NCI-H82 (cell line): ENCODE measurements around the gene KCNJ11.

ENCODE experiments used
- DNase-seq: peaks from one replicate; lab custom pipeline; 2025; lab: John Stamatoyannopoulos, UW

The KCNJ11 gene

DNA sequence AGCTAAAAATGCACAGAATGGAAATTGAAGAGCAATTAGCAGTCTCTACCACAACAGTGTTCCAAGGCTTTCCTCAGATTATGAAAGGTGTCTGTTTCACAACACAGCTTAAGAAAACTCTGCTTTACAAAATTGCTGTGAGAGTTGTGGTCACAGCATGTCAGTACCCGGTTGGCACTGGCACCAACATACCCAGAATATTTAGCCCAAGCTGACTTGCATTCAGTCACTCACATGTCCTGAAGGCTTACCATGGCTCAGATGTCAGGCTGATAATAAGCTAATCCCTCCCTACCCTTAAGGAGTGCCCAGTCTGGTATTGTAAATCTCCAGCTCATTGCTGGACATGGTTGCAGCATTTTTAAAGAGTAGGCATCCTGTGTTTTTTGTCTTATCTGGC, 22.0 kb downstream of the KCNJ11 start:
- DNase-seq, result peak; percentile 24

DNA sequence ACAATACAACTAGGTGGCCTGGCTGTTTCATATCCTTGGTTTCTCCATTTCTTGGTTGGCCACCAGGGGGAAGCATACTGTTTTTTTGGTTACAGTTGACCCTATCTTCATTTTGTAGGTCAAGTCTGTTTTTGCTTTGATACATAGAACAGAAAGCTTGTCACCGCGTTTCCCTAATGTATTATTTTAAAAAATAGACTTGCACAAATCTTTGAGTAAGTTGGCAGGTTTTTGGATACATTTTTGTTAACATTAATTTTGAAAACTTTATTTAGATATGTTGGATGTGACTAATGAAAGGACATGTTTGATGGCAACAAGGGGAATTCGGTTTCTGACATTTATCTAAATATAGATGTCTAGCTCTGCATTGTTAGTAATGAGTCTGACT, 33.9 kb downstream of the KCNJ11 start:
- peak; percentile 79 for DNase-seq

DNA sequence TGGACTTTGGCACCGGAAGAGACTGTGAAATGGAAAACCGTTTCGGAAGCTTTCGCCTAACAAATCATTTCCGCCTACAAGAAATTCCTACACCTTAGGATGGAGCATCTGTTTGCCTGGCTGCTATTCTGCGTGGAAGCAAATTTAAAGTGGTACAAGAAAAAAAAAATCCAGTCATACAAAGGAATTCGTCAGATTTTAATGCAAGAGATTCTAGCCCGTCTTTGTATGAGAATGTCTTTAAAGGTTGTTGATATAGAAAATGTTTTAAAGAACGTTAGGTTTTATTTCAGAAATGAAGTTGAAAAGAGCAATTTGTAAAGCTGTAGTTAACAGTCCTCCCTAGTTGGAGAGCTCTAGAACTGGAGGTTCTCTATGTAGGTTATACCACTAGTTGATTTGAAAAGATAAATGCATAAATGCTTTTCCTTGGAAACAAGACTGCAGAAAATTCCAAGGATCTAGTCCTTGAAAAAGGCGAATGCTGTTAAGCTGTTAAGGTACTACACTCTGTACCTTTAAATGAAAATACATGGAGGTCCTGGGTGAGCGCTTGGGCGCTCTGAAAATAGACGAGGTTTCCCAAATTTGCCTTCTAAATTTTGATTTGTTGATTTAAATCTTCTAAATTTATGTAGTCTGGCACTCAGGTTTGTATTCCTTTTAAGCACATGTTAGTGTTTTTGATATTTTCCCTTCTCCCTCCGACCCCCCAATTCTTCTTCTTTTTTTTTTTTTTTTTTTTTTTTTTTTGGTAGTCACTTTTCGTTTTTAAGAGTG, 34.4 kb downstream of the KCNJ11 start:
- DNase-seq, result peak; percentile 26

DNA sequence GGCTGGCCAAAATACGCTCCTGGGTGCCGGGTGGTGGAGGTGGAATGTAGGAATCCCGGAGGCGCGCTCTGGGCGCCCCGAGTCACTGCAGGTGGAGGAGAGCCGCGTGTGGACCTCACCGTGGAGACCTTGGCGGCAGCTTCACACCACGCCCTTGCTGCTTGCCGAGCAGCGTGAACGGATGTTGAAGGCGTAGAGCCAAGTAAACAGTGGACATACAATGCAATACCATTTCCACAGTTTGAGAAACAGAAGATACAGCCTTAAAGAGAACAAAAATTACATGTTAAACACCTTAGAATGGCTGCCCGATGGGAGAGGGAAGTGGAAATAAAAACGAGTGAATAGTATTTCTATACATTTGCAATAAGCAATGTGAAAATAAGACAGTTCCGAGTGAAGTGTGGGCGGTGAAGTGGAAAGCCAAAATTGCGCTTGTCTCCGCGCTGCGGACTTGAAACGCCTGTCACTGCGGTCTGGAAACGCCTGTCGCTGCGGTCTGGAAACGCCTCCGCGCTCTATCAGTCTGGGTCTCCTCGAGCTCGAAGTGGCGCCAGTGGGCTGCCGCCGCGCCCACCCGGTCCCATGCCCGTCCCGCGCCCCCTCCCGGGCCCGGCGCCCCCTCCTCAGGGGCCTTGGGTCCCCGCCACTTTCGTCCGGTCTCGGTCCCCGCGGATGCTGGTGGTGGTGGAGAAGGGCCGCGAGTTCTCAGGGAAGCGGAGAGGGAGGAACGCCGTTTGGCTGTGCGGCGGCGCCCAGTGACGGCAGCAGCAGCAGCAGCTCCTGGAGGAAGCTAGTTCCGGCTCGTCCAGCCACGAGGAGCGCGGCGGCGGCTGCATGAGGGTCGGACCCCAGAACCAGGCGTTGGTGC, 35.3 kb downstream of the KCNJ11 start:
- DNase-seq, result peak; percentile 82

DNA sequence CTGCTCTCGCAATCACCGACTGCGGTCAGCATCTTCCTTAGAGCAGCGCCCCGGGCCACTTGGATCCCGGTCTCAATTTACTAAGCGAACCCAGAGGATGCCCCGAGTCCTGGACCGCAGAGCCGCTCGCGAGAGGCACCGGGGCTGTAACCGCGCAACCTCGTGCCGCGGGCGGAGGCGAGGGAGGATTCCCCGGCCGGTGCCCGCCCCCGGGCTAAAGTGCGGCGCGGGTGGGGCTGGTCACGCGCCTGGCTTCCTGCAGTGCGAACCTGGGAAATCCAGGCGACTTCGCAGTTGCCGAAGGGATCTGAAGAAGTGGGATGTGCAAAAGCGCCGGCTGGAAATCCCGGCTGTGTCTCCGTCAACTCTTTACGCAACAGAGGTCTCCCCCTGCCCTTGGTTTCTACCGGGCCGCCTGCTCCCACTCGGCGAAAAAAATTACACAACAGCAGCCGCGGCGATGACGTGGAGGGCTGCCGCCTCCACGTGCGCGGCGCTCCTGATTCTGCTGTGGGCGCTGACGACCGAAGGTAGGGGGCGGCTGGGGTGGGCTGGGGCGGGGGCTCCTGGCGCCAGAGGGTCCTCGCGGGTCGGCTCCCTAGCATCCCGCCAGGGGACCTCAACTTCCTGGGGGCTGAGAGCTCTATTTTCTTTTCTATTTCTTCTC, 36.8 kb downstream of the KCNJ11 start, which contains the start of gene NCR3LG1:
Gene NCR3LG1, plus strand, starts transcription at position 291 of the 667 bp plus-strand sequence. Its CDS starts 170 bp downstream, at position 461.
- peak; percentile 71 for DNase-seq

DNA sequence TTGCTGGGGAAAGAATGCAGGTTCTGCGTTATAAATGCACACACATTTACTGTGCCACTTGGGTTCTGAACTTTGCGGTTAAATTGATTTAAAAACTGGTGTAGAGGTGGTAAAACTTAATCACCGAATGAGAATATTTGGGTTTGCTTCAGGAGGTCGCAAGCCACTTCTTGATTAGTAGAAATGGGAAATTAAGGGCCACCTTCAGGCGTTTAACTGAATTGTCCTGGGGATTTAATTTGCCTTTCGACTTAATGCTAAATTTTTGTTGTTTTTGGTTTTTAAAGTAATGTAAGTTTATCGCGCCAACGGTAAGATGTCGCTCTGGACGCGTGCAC, 37.3 kb downstream of the KCNJ11 start:
- DNase-seq, result no peak

DNA sequence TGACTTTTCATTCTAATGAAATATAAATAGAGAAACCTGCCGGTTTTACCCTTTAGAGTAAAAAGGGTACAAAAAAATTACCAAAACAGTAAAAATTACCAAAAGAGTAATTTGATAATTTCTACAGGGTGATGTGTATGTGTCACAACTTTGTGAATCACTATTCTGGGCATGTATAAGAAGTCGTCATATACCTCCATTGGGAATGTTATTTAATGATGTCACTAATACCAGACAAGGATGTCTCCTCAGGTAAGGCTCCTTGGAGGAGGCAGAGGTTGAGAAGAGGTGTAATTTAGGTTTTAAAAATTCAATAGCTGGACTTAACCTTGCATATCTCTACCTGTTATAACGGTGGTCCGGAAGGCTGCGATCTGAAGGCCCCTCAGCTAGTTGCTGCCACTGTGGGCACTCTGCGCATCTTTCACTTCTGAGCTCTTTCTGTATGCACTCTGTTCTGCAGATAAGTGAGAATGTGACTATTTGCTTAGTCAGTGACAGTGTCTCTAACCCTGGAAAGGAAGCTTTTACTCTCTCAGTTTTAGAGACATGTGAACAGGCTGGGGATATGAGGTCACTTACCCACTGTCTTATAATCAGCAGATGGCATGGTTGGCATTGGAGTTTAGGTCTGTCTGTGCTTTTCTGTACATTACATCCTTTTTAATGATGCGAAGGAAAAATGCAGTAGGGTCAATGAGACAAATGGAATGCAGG, 37.8 kb downstream of the KCNJ11 start:
- no peak for DNase-seq

DNA sequence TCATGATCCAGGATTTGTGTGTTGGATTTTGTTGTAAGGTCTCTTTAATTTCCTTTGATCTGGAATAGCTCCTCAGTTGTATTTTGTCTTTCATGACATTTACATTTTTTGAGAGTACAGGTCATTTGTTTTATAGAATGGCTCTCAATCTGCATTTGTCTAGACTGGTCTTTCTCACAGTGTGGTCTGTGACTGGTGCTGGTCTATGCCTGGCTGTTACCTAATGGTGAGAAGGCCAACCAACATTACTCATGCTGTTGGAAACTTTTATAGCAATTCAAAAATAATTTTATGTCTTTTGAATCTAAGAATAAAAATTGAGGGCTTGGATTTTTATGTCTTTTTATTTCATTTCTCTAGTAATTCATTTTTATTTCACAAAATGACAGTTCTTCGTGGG, 40.8 kb downstream of the KCNJ11 start:
- DNase-seq, result no peak

DNA sequence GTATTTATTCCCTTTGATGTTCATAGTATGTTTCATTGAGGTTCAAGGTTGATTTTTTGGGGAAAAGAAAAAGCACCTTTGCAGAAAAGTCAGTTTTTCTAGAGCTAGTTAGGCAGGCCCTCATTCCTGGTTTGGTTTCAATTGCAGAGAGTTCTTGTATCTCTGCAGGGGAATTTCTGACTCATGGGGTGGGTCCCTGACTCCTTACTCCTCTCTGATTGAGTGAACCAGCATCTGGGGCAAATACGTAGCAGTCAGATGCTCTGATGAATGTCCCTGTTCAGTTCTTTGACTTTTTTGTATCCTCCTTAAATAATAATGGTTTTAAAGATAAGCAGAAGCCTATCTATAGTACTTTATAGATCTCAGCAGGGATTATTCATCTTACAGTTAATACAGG, 44.6 kb downstream of the KCNJ11 start:
- DNase-seq, result no peak

DNA sequence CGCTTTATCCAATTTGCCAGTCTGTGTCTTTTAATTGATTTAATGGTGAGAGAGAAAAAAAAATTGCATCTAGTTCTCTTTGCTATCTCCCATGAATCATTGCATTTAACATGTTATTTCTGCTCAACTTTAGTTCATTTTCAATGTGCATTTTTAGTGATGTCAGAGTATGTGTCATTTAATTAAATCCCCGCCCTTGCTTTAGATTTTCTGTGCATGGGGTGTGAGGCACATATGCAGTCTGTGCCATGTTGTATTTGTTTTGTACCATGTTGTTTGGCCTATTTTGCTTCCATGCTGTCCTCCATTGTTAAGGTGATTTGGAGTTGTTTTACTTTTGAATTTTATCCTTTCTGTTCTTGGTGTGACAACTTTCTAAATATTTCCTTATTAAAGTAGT, 45.2 kb downstream of the KCNJ11 start:
- no peak for DNase-seq
